Daoy (cell line): Measurements from ENCODE around the gene PDXP. TPM values are rescaled to one million over a fixed set of nuclear protein-coding genes. Genes with fewer than 3 reads are reported as not detected.

ENCODE experiments used
- DNase-seq: peaks from one replicate; pipeline ENCODE4 v3.0.0-alpha.2; 2015; ENCODE audit warnings: low read depth
- total RNA-seq: library from RNA; depleted of rRNA; stranded (reverse); fragments of >200 nt; shearing (Covaris generic); gene quantifications from 2 replicates; pipeline ENCODE4 v1.2.3, GENCODE V29; 2014

Gene PDXP
- total RNA-seq, 1 experiment from 2014 or later = 32.0 TPM

- DNase-seq = no peak
Observed at GRCh38 chr22:37628830-37629229, 29.7 kb upstream of the PDXP start.

- DNase-seq = no peak
Observed at GRCh38 chr22:37629928-37630327, 28.6 kb upstream of the PDXP start.

DNA sequence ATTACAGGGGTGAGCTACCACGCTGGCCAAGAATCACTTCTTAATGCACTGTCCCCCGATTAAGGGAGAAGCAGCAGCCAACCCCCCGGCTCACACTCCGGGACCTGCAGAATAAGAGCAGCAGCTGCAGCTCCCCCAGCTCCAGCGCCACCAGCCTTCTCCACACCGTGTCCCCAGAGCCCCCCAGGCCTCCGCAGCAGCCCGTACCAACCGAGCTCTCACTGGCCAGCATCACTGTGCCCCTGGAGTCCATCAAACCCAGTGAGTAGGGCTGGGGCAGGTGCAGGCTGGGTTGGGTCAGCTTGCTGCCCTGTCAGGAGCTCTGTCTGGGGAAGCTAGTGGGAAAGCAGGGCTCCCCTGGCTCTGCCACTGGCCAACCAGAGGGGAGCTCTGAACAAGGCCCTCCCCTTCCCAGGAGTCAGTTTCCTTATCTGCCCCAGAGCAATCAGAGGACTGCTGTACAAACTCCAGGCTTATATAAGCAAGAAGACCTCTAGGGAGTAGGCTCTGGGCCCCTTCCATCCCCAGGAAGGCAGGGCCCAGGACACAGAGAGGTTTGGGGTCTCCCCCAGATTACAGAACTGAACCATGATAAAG is 27.6 kb upstream of the PDXP start:
- DNase-seq = no peak

DNA sequence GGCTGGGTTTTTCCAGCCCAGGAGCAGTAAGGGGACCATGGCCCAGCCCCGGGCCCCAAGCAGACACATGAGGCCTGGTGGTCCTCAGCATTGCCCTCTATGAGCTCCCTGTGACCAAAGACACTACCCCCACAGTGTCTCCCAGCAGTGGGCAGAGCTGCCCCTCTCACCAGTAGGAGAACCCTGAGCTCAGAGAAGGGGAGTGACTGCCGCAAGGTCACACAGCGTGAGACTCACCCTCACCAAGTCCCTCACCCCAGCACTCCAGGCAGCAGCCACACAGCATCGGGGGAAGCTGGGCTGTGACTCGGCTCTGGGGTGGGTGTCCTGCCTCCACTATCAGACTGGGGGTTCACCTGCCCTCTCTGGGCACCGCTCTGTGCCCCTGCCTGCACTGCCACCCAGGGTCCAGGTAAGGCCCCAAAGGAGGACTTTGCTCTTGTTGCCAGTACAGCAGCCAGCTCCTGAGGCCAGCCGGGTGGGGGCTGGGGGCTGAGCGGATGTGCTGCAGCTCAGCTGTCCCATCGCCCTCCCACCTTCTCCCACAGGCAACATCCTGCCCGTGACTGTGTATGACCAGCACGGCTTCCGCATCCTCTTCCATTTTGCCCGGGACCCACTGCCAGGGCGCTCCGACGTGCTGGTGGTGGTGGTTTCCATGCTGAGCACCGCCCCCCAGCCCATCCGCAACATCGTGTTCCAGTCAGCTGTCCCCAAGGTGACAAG is 26.9 kb upstream of the PDXP start:
- no peak for DNase-seq

GRCh38 chr22:37632174-37633088 is 26.1 kb upstream of the PDXP start:
- DNase-seq = no peak

DNA sequence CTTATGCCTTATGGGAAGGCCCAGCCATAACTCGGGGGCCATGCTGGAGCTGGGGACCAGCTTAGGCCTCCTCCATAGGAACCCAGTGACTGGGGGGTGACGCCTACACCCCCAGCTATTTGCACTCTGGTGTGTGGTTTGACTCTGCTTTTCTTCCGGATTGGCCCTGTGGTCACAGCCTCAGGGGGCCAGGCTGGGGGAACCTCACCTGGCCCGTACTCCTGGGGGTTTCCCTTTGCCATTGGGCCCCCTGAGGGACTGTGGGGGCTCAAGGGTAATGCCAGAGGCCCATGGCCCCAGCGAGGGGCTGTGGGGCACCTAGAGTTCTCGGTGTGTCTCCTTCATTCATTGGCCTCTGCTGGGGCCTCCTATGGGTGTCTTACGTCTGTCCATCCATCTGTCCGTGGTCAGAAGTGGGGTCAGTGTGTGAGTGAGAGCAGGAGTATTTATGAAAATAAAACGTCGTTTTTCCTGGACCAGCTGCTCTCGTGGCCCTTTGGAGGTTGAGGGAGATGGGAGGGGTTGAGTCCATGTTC is 25.4 kb upstream of the PDXP start:
- DNase-seq = peak; percentile 29

DNA sequence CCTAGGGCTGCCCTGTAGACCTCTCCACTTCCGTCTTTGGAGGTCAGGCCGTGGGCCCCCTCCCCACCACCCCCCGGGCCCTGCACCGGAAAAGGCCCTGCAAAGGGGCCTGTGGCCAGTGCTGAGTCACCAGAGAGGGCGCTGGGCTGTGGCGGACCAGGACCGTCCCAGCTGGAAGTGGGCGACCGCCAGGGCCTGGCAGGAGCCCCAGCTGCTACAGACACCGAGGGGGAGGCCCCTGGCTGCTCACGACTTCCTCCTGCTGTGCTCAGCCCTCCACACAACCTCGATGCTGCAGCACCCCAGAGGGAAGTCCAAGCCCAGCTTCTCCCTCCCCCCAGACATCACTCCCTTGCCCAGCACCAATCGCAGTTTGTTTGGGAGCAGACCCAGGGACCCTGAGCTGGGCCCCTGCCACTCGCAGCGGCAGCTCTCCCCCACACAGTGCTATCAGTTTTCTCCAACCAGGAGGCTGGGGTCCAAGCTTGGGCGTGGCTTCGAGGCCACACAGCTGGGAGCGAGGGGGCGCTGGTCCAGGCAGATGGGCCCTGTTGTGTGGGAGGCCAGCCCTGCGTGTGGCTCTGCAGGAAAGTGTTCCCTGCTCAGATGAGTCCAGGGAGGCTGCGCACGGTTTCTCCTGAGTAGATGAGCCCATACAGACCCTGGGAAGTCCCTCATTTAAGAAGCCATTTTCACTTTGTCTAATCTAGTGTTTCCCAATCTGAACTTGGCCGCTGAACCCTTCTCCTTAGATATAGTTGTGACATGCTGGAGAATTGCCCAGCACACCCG is 24.7 kb upstream of the PDXP start:
- peak; percentile 90 for DNase-seq

GRCh38 chr22:37634417-37634924 is 24.1 kb upstream of the PDXP start:
- no peak for DNase-seq

- no peak for DNase-seq
Observed at GRCh38 chr22:37635157-37635556, 23.4 kb upstream of the PDXP start.

- DNase-seq = peak; percentile 84
Observed at GRCh38 chr22:37636186-37636948, 22.2 kb upstream of the PDXP start.

DNA sequence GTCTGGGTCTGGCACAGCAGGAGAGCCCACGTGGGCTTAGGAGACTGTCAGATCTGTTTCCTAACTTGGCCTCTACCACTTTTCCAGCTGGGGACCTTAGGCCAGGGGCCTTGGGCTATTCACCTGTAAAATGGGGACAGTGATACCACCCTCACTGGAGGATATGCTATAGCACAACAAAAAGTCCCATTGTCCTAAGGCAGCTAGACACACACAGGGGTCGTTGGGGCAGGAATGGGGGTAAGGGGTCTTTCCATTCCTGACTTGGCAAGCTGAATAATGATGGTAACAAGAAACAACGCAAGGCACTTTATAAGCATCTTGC is 21.6 kb upstream of the PDXP start:
- DNase-seq = no peak

GRCh38 chr22:37638391-37639069 is 20.0 kb upstream of the PDXP start:
- no peak for DNase-seq

DNA sequence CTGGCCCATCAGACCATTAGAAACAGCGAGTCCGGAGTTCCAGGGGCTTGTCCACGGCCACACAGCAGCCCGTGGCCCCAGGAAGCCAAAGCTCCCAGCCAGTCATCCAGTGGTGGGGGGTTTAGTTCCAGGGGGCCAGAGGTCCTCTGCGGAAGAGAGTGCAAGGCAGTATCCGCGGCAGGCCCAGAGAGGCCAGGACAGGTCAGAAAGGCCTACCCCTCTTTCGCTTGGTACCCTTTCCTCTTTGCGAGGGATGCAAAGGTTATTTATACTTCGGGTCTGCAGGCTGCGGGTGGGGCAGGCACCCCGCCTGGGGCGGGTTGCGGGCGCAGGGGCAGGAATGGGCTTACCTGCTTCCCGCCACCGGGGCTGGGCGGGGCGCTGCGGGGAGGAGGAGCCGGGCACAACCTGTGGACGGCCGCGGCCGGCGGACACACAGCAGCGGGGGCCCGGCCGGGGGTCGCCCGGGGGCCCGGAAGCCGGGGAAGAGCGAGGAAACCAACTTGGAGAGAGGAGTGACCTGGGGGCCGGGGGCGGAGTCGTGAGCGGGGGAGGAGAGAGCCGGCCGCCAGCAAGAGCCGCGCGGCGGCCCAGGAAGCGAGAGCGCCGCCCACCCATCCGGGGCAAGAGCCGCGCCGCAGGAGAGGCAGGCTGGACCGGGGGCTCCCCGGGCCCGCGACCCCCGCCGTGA is 19.3 kb upstream of the PDXP start, which contains the start of gene SH3BP1:
TSS of gene SH3BP1 (plus strand) at position 600 of the 691 bp plus-strand sequence. CDS start 119 bp downstream, outside the sequence.
- peak; percentile 53 for DNase-seq

GRCh38 chr22:37639771-37640590 is 18.5 kb upstream of the PDXP start:
- no peak for DNase-seq

GRCh38 chr22:37640591-37641560 is 17.6 kb upstream of the PDXP start:
- DNase-seq = no peak

- no peak for DNase-seq
Observed at GRCh38 chr22:37641561-37641949, 17.0 kb upstream of the PDXP start.

DNA sequence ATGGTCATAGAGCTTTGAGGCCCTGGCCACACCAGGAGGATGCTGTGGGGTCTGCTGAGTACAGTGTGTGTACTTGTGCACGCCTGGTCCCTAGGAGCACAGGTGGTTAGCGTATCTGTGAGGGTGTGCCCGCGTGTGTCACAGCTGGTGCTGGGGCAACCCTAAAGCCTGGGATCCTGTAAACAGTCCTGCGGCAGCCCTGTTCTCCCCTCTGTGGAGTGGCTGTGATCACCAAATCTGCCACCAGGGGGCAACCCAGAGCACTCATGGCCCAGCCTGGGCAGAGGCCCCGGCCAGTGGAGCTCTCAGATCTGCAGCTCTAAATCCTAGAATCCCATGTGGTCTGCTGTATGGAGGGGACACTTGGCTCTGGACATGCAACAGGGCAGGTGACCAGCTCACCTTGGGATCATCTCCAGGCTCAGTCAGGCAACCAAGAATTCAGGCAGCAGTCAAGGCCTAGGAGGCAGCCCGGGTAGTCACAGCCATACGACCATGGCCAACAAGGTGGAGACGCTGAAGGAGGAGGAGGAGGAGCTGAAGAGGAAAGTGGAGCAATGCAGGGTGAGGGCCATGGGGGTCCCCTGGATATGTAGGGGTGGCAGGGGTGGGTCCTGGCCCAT is 15.2 kb upstream of the PDXP start:
- peak; percentile 74 for DNase-seq
